HG03039 (cell line): ENCODE results near the gene REG1B.
"Not testable (repeated sequence)": the region's sequence is repeated elsewhere in the genome, so short reads cannot be mapped to it uniquely, and the experiment has no call there.

Experiments used
- ATAC-seq: cut with Tn5 transposase; IDR thresholded peaks from one replicate; pipeline ENCODE4 v1.9.1; 2021; ENCODE audit warnings: mild to moderate bottlenecking, moderate library complexity; ENCODE audit not compliant: unreplicated experiment

REG1B gene

GRCh38 chr2:79085382-79085781, 2.4 kb downstream of the REG1B start:
- no peak for ATAC-seq

- ATAC-seq: no peak
Measured at GRCh38 chr2:79084495-79085135, 3.2 kb downstream of the REG1B start.

- no peak for ATAC-seq
Measured at GRCh38 chr2:79083597-79084251, 4.1 kb downstream of the REG1B start.

- ATAC-seq: no peak
Measured at GRCh38 chr2:79082987-79083386, 4.8 kb downstream of the REG1B start.

GRCh38 chr2:79071078-79071477, 16.7 kb downstream of the REG1B start:
- ATAC-seq: no peak

GRCh38 chr2:79065201-79065600, 22.6 kb downstream of the REG1B start:
- no peak for ATAC-seq

- ATAC-seq: not testable (repeated sequence)
Measured at GRCh38 chr2:79054769-79055168, 33.0 kb downstream of the REG1B start.

GRCh38 chr2:79053486-79053885, 34.3 kb downstream of the REG1B start:
- ATAC-seq: not testable (repeated sequence)

GRCh38 chr2:79041032-79041448, 46.8 kb downstream of the REG1B start:
- no peak for ATAC-seq

GRCh38 chr2:79039944-79040343, 47.8 kb downstream of the REG1B start:
- ATAC-seq: no peak
